H1 (cell line): ENCODE measurements around the gene PTH1R. TPM values are rescaled to one million over a fixed set of nuclear protein-coding genes. Genes with fewer than 3 reads are reported as not detected.

Experiments
- CTCF ChIA-PET: fragments of 300-600 bp; sonication (Branson Sonifier 250); formaldehyde crosslinking; loops from one replicate; lab custom pipeline; 2021; ENCODE audit not compliant: partially characterized antibody; lab: Charles Lee
- POLR2A ChIA-PET: fragments of 300-600 bp; sonication (Branson Sonifier 250); formaldehyde crosslinking; loops from one replicate; lab custom pipeline; 2021; ENCODE audit warnings: inconsistent platforms; ENCODE audit not compliant: partially characterized antibody; lab: Charles Lee
- DNase-seq, 2 experiments: peaks; one replicate each; pipeline versions ENCODE4 v3.0.0 to v3.0.0-alpha.2; 2010 to 2022; ENCODE audit warnings: low spot score in 2 of 2, low read depth in 1 of 2, mixed read lengths in 1 of 2
- FAIRE-seq: peaks from 2 replicates; lab custom pipeline; 2011; peaks lifted over from hg19 to GRCh38; lab: Jason Lieb, UNC
- H2AFZ ChIP-seq: 2 replicates; pipeline ENCODE4 v1.8.1; 2012; ENCODE audit warnings: low read length, inconsistent platforms
- H2AK5ac ChIP-seq: 2 replicates; pipeline ENCODE4 v1.6.1; 2013; ENCODE audit warnings: low read depth, low read length
- H2BK120ac ChIP-seq: replicated peaks from 2 replicates; pipeline ENCODE3; 2013; ENCODE audit warnings: low read depth, low read length, inconsistent platforms
- H2BK12ac ChIP-seq: 2 replicates; pipeline ENCODE4 v1.6.1; 2013; ENCODE audit warnings: low read depth, low read length
- H2BK15ac ChIP-seq: 2 replicates; pipeline ENCODE4 v1.6.1; 2013; ENCODE audit warnings: low read length
- H2BK20ac ChIP-seq: 2 replicates; pipeline ENCODE4 v1.6.1; 2013; ENCODE audit warnings: low read length
- H2BK5ac ChIP-seq: 2 replicates; pipeline ENCODE4 v1.6.1; 2013; ENCODE audit warnings: low read depth, low read length
- H3K14ac ChIP-seq: 2 replicates; pipeline ENCODE4 v1.6.1; 2013; ENCODE audit warnings: inconsistent platforms; ENCODE audit not compliant: insufficient read length
- H3K18ac ChIP-seq: 2 replicates; pipeline ENCODE4 v1.6.1; 2013; ENCODE audit warnings: low read length; ENCODE audit errors: extremely low read depth
- H3K23ac ChIP-seq: 2 replicates; pipeline ENCODE4 v1.6.1; 2013; ENCODE audit warnings: inconsistent platforms; ENCODE audit not compliant: insufficient read length
- H3K23me2 ChIP-seq: 2 replicates; pipeline ENCODE4 v1.6.1; 2013; ENCODE audit warnings: low read depth, low read length
- H3K27ac ChIP-seq: 2 replicates; pipeline ENCODE4 v1.6.1; 2011; ENCODE audit warnings: low read depth, low read length, inconsistent platforms
- H3K27me3 ChIP-seq, 4 experiments: replicated peaks in 1 of 4; 1 replicate in 1 of 4; 2 replicates in 3 of 4; pipeline versions ENCODE4 v1.6.1 to v1.8.1; 2011 to 2013; ENCODE audit warnings: low read length in 3 of 4, mild to moderate bottlenecking in 3 of 4, inconsistent platforms in 2 of 4, mixed read lengths in 2 of 4, moderate library complexity in 1 of 4; ENCODE audit not compliant: control insufficient read depth in 3 of 4, insufficient read depth in 3 of 4; ENCODE audit errors: extremely low read depth in 1 of 4
- H3K36me3 ChIP-seq, 4 experiments: 2 replicates each; pipeline versions ENCODE4 v1.6.1 to v1.8.1; 2011 to 2013; ENCODE audit warnings: mild to moderate bottlenecking in 4 of 4, low read length in 3 of 4, moderate library complexity in 2 of 4, control low read depth in 1 of 4, inconsistent platforms in 1 of 4; ENCODE audit not compliant: insufficient read depth in 4 of 4, control insufficient read depth in 2 of 4
- H3K4ac ChIP-seq: replicated peaks from 2 replicates; pipeline ENCODE3; 2013; ENCODE audit warnings: low read length, low read depth, mixed read lengths, inconsistent platforms; ENCODE audit not compliant: insufficient read length
- H3K4me1 ChIP-seq, 4 experiments: replicated peaks in 1 of 4; 1 replicate in 1 of 4; 2 replicates in 3 of 4; pipeline versions ENCODE4 v1.6.1 to v1.8.1; 2011 to 2013; ENCODE audit warnings: low read length in 3 of 4, inconsistent platforms in 2 of 4, mixed read lengths in 1 of 4; ENCODE audit not compliant: insufficient read depth in 4 of 4, control insufficient read depth in 3 of 4
- H3K4me2 ChIP-seq, 2 experiments: 2 replicates each; pipeline versions ENCODE4 v1.6.1 to v1.8.1; 2011 to 2013; ENCODE audit warnings: low read depth in 2 of 2, low read length in 2 of 2, control low read depth in 1 of 2, inconsistent platforms in 1 of 2, mild to moderate bottlenecking in 1 of 2; ENCODE audit not compliant: insufficient read depth in 1 of 2
- H3K4me3 ChIP-seq, 4 experiments: fragments of 200-600, 300-600 bp in 1 of 4; sonication (generic), shearing (Covaris generic), sonication (Bioruptor Twin) in 1 of 4; 2 replicates each; pipeline versions ENCODE4 v1.5.1 to v1.8.1; 2011 to 2016; ENCODE audit warnings: low read length in 4 of 4, low read depth in 3 of 4, control low read depth in 2 of 4, inconsistent platforms in 2 of 4, mild to moderate bottlenecking in 2 of 4, mixed read lengths in 1 of 4, moderate library complexity in 1 of 4; ENCODE audit not compliant: insufficient read depth in 2 of 4; ENCODE audit errors: extremely low read depth in 1 of 4
- H3K56ac ChIP-seq: replicated peaks from 2 replicates; pipeline ENCODE3; 2013; ENCODE audit warnings: low read depth, mild to moderate bottlenecking, mixed read lengths, low read length, inconsistent platforms; ENCODE audit not compliant: insufficient read length
- H3K79me1 ChIP-seq: 2 replicates; pipeline ENCODE4 v1.6.1; 2013; ENCODE audit warnings: low read depth, low read length, control low read depth
- H3K79me2 ChIP-seq, 2 experiments: 2 replicates each; pipeline versions ENCODE4 v1.6.1 to v1.8.1; 2012 to 2013; ENCODE audit warnings: low read length in 2 of 2, mild to moderate bottlenecking in 2 of 2, inconsistent platforms in 1 of 2; ENCODE audit not compliant: insufficient read depth in 2 of 2, control insufficient read depth in 1 of 2
- H3K9ac ChIP-seq, 4 experiments: replicated peaks in 1 of 4; 1 replicate in 1 of 4; 2 replicates in 3 of 4; pipeline versions ENCODE4 v1.6.1 to v1.8.1; 2011 to 2013; ENCODE audit warnings: low read depth in 3 of 4, low read length in 3 of 4, control low read depth in 2 of 4, mild to moderate bottlenecking in 2 of 4, moderate library complexity in 2 of 4, inconsistent platforms in 1 of 4; ENCODE audit errors: extremely low read depth in 1 of 4
- H3K9me3 ChIP-seq, 2 experiments: 2 replicates each; pipeline versions ENCODE4 v1.6.1 to v1.8.1; 2012 to 2013; ENCODE audit warnings: mild to moderate bottlenecking in 2 of 2, moderate library complexity in 2 of 2, control low read depth in 1 of 2, inconsistent platforms in 1 of 2, low read depth in 1 of 2, low read length in 1 of 2, mixed read lengths in 1 of 2; ENCODE audit not compliant: insufficient read depth in 2 of 2
- H4K20me1 ChIP-seq, 2 experiments: replicated peaks in 1 of 2; 2 replicates each; pipeline versions ENCODE3 to v1.8.1; 2011 to 2013; ENCODE audit warnings: inconsistent platforms in 2 of 2, low read length in 2 of 2, mild to moderate bottlenecking in 1 of 2; ENCODE audit not compliant: insufficient read depth in 2 of 2, control insufficient read depth in 1 of 2
- H4K5ac ChIP-seq: 2 replicates; pipeline ENCODE4 v1.6.1; 2013; ENCODE audit warnings: low read length, low read depth, mixed read lengths, inconsistent platforms; ENCODE audit not compliant: insufficient read length
- H4K8ac ChIP-seq: 2 replicates; pipeline ENCODE4 v1.8.0; 2013; ENCODE audit warnings: mild to moderate bottlenecking, moderate library complexity, low read length, inconsistent platforms; ENCODE audit not compliant: insufficient read depth; ENCODE audit errors: extremely low read depth
- H4K91ac ChIP-seq: replicated peaks from 2 replicates; pipeline ENCODE3; 2013; ENCODE audit warnings: low read length, mixed read lengths, inconsistent platforms; ENCODE audit not compliant: insufficient read length
- CEBPB ChIP-seq: IDR thresholded peaks from 2 replicates; pipeline ENCODE4 v1.6.1; 2012; ENCODE audit warnings: low read depth, low read length
- EGR1 ChIP-seq: IDR thresholded peaks from 2 replicates; pipeline ENCODE4 v1.6.1; 2011; ENCODE audit warnings: low read depth, low read length, borderline replicate concordance
- RBBP5 ChIP-seq: IDR thresholded peaks from 2 replicates; pipeline ENCODE4 v1.7.1; 2012; ENCODE audit warnings: low read depth, mild to moderate bottlenecking, inconsistent platforms, low read length, moderate library complexity, borderline replicate concordance
- SIRT6 ChIP-seq: IDR thresholded peaks from one replicate; pipeline ENCODE4 v1.7.1; 2012; ENCODE audit warnings: low read length, inconsistent platforms
- SP2 ChIP-seq: IDR thresholded peaks from 2 replicates; pipeline ENCODE4 v1.6.1; 2012; ENCODE audit warnings: mild to moderate bottlenecking, low read length, inconsistent platforms
- WGBS, 2 experiments: shearing (Covaris generic) in 1 of 2; methylation state at CpG; one replicate each; pipeline versions ENCODE4 v1.1.6 to v1.1.7; 2013 to 2015; ENCODE audit warnings: low lambda C conversion rate in 2 of 2, mixed read lengths in 2 of 2, inconsistent platforms in 1 of 2, low coverage in 1 of 2, missing lambda C conversion rate in 1 of 2; ENCODE audit not compliant: insufficient replicate concordance in 2 of 2, insufficient coverage in 1 of 2, insufficient read length in 1 of 2; ENCODE audit errors: extremely low coverage in 1 of 2, missing lambda C conversion rate in 1 of 2; 5-methylcytosine and 5-hydroxymethylcytosine counted together
- polyA plus RNA-seq, 7 experiments: library from polyadenylated mRNA; depleted of rRNA in 3 of 7; stranded (reverse) in 5 of 7; unstranded in 2 of 7; fragments of >200 nt in 5 of 7; fragments of 200-250 nt in 2 of 7; gene quantifications; 1 replicate in 5 of 7; 2 replicates in 1 of 7; 4 replicates in 1 of 7; pipeline versions ENCODE4 v1.2.1 to v1.2.3, GENCODE V29; 2011 to 2013; ENCODE audit warnings: missing spikeins in 2 of 7, mixed read lengths in 2 of 7
- total RNA-seq: library from RNA; stranded (reverse); fragmentation: NEBNext Ultra II Directional; extraction: Animal tissue kit (Norgen Biotek cat#: 25700); gene quantifications from 2 replicates; pipeline ENCODE4 v1.2.1, GENCODE V29; 2021

The PTH1R gene
- total and polyA plus RNA-seq, 2 of the 8 experiments (the other 6 are each of a cell fraction or from before 2014, with no cell fraction given) = 0.57 to 1.5 TPM

DNA sequence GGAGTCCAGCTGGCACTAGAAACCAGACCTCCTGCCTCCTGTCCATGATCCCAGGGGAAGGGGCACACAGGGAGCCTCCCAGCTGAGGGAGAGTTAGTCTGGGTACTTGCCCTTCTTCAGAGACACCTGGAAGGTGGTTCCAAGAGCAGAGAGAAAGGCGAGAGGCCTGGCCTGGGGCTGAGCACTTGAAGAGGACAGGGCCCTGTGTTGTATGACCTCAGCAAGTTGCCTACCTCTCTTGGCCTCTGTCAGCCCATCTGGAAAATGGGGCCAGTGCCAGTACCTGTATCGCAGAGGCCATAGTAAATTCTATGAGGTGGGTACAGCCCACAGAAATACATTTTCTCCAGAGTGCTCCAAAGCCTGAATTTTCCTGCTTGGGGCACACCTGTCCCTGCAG, 19.5 kb downstream of the PTH1R start:
- DNase-seq (no peak), FAIRE-seq (no peak)
- Histone ChIP-seq H4K5ac (no peak overlapping the region), H3K23ac (no peak overlapping the region), H2BK15ac (no peak overlapping the region), H4K20me1 (peaks cover 0 to 2% of the 10 kb centered on the region in 2 experiments), H2BK5ac (no peak overlapping the region), H2BK12ac (no peak overlapping the region), H3K27me3 (peaks cover 2 to 53% (median 36%) of the 10 kb centered on the region in 4 experiments), H3K79me1 (no peaks in the 10 kb centered on the region), H3K14ac (no peak overlapping the region), H2AK5ac (no peak overlapping the region), H2BK20ac (no peak overlapping the region), H3K79me2 (no peaks in the 10 kb centered on the region), H3K23me2 (peaks cover 9% of the 10 kb centered on the region; the same call in 1 of the 2 replicates), H4K8ac (no peak overlapping the region), H3K4ac (no peak overlapping the region), H2AFZ (no peak overlapping the region), H3K27ac (no peak overlapping the region), H4K91ac (no peak overlapping the region), H3K4me3 (no peak overlapping the region), H3K18ac (no peak overlapping the region), H3K4me2 (no peak overlapping the region), H3K9ac (no peak overlapping the region), H3K9me3 (no peaks in the 10 kb centered on the region), H3K56ac (no peak overlapping the region), H3K36me3 (no peaks in the 10 kb centered on the region), H3K4me1 (peaks cover 4 to 15% (median 10%) of the 10 kb centered on the region in 4 experiments), H2BK120ac (no peak overlapping the region)
- 74% methylated on average over 2 of the region's 2 CpGs; no CpG with 5 or more reads in 1 of the 2 experiments for WGBS, 2 experiments
- ChIA-PET CTCF (interaction anchor here (0.7 to 13.3 kb wide), 10 partner anchors 9 to 189 kb away, joined by 3 to 91 read pairs (median 8); no protein-coding TSS in a partner anchor), POLR2A (no interaction called here)
- no peak for TF ChIP-seq RBBP5
- TF ChIP-seq SP2 = no peak
- TF ChIP-seq CEBPB = no peak
- TF ChIP-seq EGR1 = no peak
- no peak for TF ChIP-seq SIRT6
